Activated gamma-delta T cell treated with Interleukin-2 at 50 U/mL for 16 hours (primary cell): ENCODE results near the gene CGRRF1.

Experiments
- DNase-seq: peaks from one replicate; pipeline ENCODE4 v3.0.0-alpha.2; 2020

CGRRF1 gene

GRCh38 chr14:54490445-54491175 is 19.1 kb upstream of the CGRRF1 start:
- no peak for DNase-seq

GRCh38 chr14:54493293-54493692 is 16.4 kb upstream of the CGRRF1 start:
- no peak for DNase-seq

GRCh38 chr14:54497224-54497623 is 12.5 kb upstream of the CGRRF1 start:
- DNase-seq: no peak

- DNase-seq: no peak
These were observed 11.6 kb upstream of the CGRRF1 start for GRCh38 chr14:54498095-54498531.

GRCh38 chr14:54498579-54498978 is 11.1 kb upstream of the CGRRF1 start:
- no peak for DNase-seq

- DNase-seq: no peak
These were observed 9.0 kb upstream of the CGRRF1 start for GRCh38 chr14:54500744-54501143.

- DNase-seq: no peak
These were observed 8.2 kb upstream of the CGRRF1 start for GRCh38 chr14:54501480-54501879.

- DNase-seq: no peak
These were observed 7.1 kb upstream of the CGRRF1 start for GRCh38 chr14:54502602-54503001.

- no peak for DNase-seq
These were observed 6.2 kb upstream of the CGRRF1 start for GRCh38 chr14:54503486-54503885.

GRCh38 chr14:54512393-54512792 is 2.7 kb downstream of the CGRRF1 start:
- no peak for DNase-seq

- no peak for DNase-seq
These were observed 6.0 kb downstream of the CGRRF1 start for GRCh38 chr14:54515670-54516069.

- DNase-seq: no peak
These were observed 7.0 kb downstream of the CGRRF1 start for GRCh38 chr14:54516709-54517108.

- DNase-seq: no peak
These were observed 14.7 kb downstream of the CGRRF1 start for GRCh38 chr14:54524410-54524809.

GRCh38 chr14:54528973-54529372 is 19.3 kb downstream of the CGRRF1 start:
- DNase-seq: no peak

- no peak for DNase-seq
These were observed 20.1 kb downstream of the CGRRF1 start for GRCh38 chr14:54529811-54530210.

- no peak for DNase-seq
These were observed 22.7 kb downstream of the CGRRF1 start for GRCh38 chr14:54532111-54533012.

- no peak for DNase-seq
These were observed 23.4 kb downstream of the CGRRF1 start for GRCh38 chr14:54533100-54533499.

GRCh38 chr14:54535126-54535525 is 25.4 kb downstream of the CGRRF1 start:
- no peak for DNase-seq

- DNase-seq: no peak
These were observed 25.9 kb downstream of the CGRRF1 start for GRCh38 chr14:54535646-54536045.

GRCh38 chr14:54537651-54538050 is 27.9 kb downstream of the CGRRF1 start:
- no peak for DNase-seq

- no peak for DNase-seq
These were observed 28.3 kb downstream of the CGRRF1 start for GRCh38 chr14:54538055-54538454.

- no peak for DNase-seq
These were observed 37.9 kb downstream of the CGRRF1 start for GRCh38 chr14:54547583-54547982.

GRCh38 chr14:54548491-54548890 is 38.8 kb downstream of the CGRRF1 start:
- no peak for DNase-seq

GRCh38 chr14:54549862-54550261 is 40.2 kb downstream of the CGRRF1 start:
- DNase-seq: no peak
